H1 (cell line): ENCODE data around the gene HNRNPA1. TPM values are rescaled to one million over a fixed set of nuclear protein-coding genes. Genes with fewer than 3 reads are reported as not detected.

Source experiments
- CTCF ChIA-PET: fragments of 300-600 bp; sonication (Branson Sonifier 250); formaldehyde crosslinking; loops from one replicate; lab custom pipeline; 2021; ENCODE audit not compliant: partially characterized antibody; lab: Charles Lee
- POLR2A ChIA-PET: fragments of 300-600 bp; sonication (Branson Sonifier 250); formaldehyde crosslinking; loops from one replicate; lab custom pipeline; 2021; ENCODE audit warnings: inconsistent platforms; ENCODE audit not compliant: partially characterized antibody; lab: Charles Lee
- DNase-seq, 2 experiments: peaks; one replicate each; pipeline versions ENCODE4 v3.0.0 to v3.0.0-alpha.2; 2010 to 2022; ENCODE audit warnings: low spot score in 2 of 2, low read depth in 1 of 2, mixed read lengths in 1 of 2
- FAIRE-seq: peaks from 2 replicates; lab custom pipeline; 2011; peaks lifted over from hg19 to GRCh38; lab: Jason Lieb, UNC
- H2AFZ ChIP-seq: 2 replicates; pipeline ENCODE4 v1.8.1; 2012; ENCODE audit warnings: low read length, inconsistent platforms
- H2AK5ac ChIP-seq: 2 replicates; pipeline ENCODE4 v1.6.1; 2013; ENCODE audit warnings: low read depth, low read length
- H2BK120ac ChIP-seq: replicated peaks from 2 replicates; pipeline ENCODE3; 2013; ENCODE audit warnings: low read depth, low read length, inconsistent platforms
- H2BK12ac ChIP-seq: 2 replicates; pipeline ENCODE4 v1.6.1; 2013; ENCODE audit warnings: low read depth, low read length
- H2BK15ac ChIP-seq: 2 replicates; pipeline ENCODE4 v1.6.1; 2013; ENCODE audit warnings: low read length
- H2BK20ac ChIP-seq: 2 replicates; pipeline ENCODE4 v1.6.1; 2013; ENCODE audit warnings: low read length
- H2BK5ac ChIP-seq: 2 replicates; pipeline ENCODE4 v1.6.1; 2013; ENCODE audit warnings: low read depth, low read length
- H3K14ac ChIP-seq: 2 replicates; pipeline ENCODE4 v1.6.1; 2013; ENCODE audit warnings: inconsistent platforms; ENCODE audit not compliant: insufficient read length
- H3K18ac ChIP-seq: 2 replicates; pipeline ENCODE4 v1.6.1; 2013; ENCODE audit warnings: low read length; ENCODE audit errors: extremely low read depth
- H3K23ac ChIP-seq: 2 replicates; pipeline ENCODE4 v1.6.1; 2013; ENCODE audit warnings: inconsistent platforms; ENCODE audit not compliant: insufficient read length
- H3K23me2 ChIP-seq: 2 replicates; pipeline ENCODE4 v1.6.1; 2013; ENCODE audit warnings: low read depth, low read length
- H3K27ac ChIP-seq: 2 replicates; pipeline ENCODE4 v1.6.1; 2011; ENCODE audit warnings: low read depth, low read length, inconsistent platforms
- H3K27me3 ChIP-seq, 4 experiments: replicated peaks in 1 of 4; 1 replicate in 1 of 4; 2 replicates in 3 of 4; pipeline versions ENCODE4 v1.6.1 to v1.8.1; 2011 to 2013; ENCODE audit warnings: low read length in 3 of 4, mild to moderate bottlenecking in 3 of 4, inconsistent platforms in 2 of 4, mixed read lengths in 2 of 4, moderate library complexity in 1 of 4; ENCODE audit not compliant: control insufficient read depth in 3 of 4, insufficient read depth in 3 of 4; ENCODE audit errors: extremely low read depth in 1 of 4
- H3K36me3 ChIP-seq, 4 experiments: 2 replicates each; pipeline versions ENCODE4 v1.6.1 to v1.8.1; 2011 to 2013; ENCODE audit warnings: mild to moderate bottlenecking in 4 of 4, low read length in 3 of 4, moderate library complexity in 2 of 4, control low read depth in 1 of 4, inconsistent platforms in 1 of 4; ENCODE audit not compliant: insufficient read depth in 4 of 4, control insufficient read depth in 2 of 4
- H3K4ac ChIP-seq: replicated peaks from 2 replicates; pipeline ENCODE3; 2013; ENCODE audit warnings: low read length, low read depth, mixed read lengths, inconsistent platforms; ENCODE audit not compliant: insufficient read length
- H3K4me1 ChIP-seq, 4 experiments: replicated peaks in 1 of 4; 1 replicate in 1 of 4; 2 replicates in 3 of 4; pipeline versions ENCODE4 v1.6.1 to v1.8.1; 2011 to 2013; ENCODE audit warnings: low read length in 3 of 4, inconsistent platforms in 2 of 4, mixed read lengths in 1 of 4; ENCODE audit not compliant: insufficient read depth in 4 of 4, control insufficient read depth in 3 of 4
- H3K4me2 ChIP-seq, 2 experiments: 2 replicates each; pipeline versions ENCODE4 v1.6.1 to v1.8.1; 2011 to 2013; ENCODE audit warnings: low read depth in 2 of 2, low read length in 2 of 2, control low read depth in 1 of 2, inconsistent platforms in 1 of 2, mild to moderate bottlenecking in 1 of 2; ENCODE audit not compliant: insufficient read depth in 1 of 2
- H3K4me3 ChIP-seq, 4 experiments: fragments of 200-600, 300-600 bp in 1 of 4; sonication (generic), shearing (Covaris generic), sonication (Bioruptor Twin) in 1 of 4; 2 replicates each; pipeline versions ENCODE4 v1.5.1 to v1.8.1; 2011 to 2016; ENCODE audit warnings: low read length in 4 of 4, low read depth in 3 of 4, control low read depth in 2 of 4, inconsistent platforms in 2 of 4, mild to moderate bottlenecking in 2 of 4, mixed read lengths in 1 of 4, moderate library complexity in 1 of 4; ENCODE audit not compliant: insufficient read depth in 2 of 4; ENCODE audit errors: extremely low read depth in 1 of 4
- H3K56ac ChIP-seq: replicated peaks from 2 replicates; pipeline ENCODE3; 2013; ENCODE audit warnings: low read depth, mild to moderate bottlenecking, mixed read lengths, low read length, inconsistent platforms; ENCODE audit not compliant: insufficient read length
- H3K79me1 ChIP-seq: 2 replicates; pipeline ENCODE4 v1.6.1; 2013; ENCODE audit warnings: low read depth, low read length, control low read depth
- H3K79me2 ChIP-seq, 2 experiments: 2 replicates each; pipeline versions ENCODE4 v1.6.1 to v1.8.1; 2012 to 2013; ENCODE audit warnings: low read length in 2 of 2, mild to moderate bottlenecking in 2 of 2, inconsistent platforms in 1 of 2; ENCODE audit not compliant: insufficient read depth in 2 of 2, control insufficient read depth in 1 of 2
- H3K9ac ChIP-seq, 4 experiments: replicated peaks in 1 of 4; 1 replicate in 1 of 4; 2 replicates in 3 of 4; pipeline versions ENCODE4 v1.6.1 to v1.8.1; 2011 to 2013; ENCODE audit warnings: low read depth in 3 of 4, low read length in 3 of 4, control low read depth in 2 of 4, mild to moderate bottlenecking in 2 of 4, moderate library complexity in 2 of 4, inconsistent platforms in 1 of 4; ENCODE audit errors: extremely low read depth in 1 of 4
- H3K9me3 ChIP-seq, 2 experiments: 2 replicates each; pipeline versions ENCODE4 v1.6.1 to v1.8.1; 2012 to 2013; ENCODE audit warnings: mild to moderate bottlenecking in 2 of 2, moderate library complexity in 2 of 2, control low read depth in 1 of 2, inconsistent platforms in 1 of 2, low read depth in 1 of 2, low read length in 1 of 2, mixed read lengths in 1 of 2; ENCODE audit not compliant: insufficient read depth in 2 of 2
- H4K20me1 ChIP-seq, 2 experiments: replicated peaks in 1 of 2; 2 replicates each; pipeline versions ENCODE3 to v1.8.1; 2011 to 2013; ENCODE audit warnings: inconsistent platforms in 2 of 2, low read length in 2 of 2, mild to moderate bottlenecking in 1 of 2; ENCODE audit not compliant: insufficient read depth in 2 of 2, control insufficient read depth in 1 of 2
- H4K5ac ChIP-seq: 2 replicates; pipeline ENCODE4 v1.6.1; 2013; ENCODE audit warnings: low read length, low read depth, mixed read lengths, inconsistent platforms; ENCODE audit not compliant: insufficient read length
- H4K8ac ChIP-seq: 2 replicates; pipeline ENCODE4 v1.8.0; 2013; ENCODE audit warnings: mild to moderate bottlenecking, moderate library complexity, low read length, inconsistent platforms; ENCODE audit not compliant: insufficient read depth; ENCODE audit errors: extremely low read depth
- H4K91ac ChIP-seq: replicated peaks from 2 replicates; pipeline ENCODE3; 2013; ENCODE audit warnings: low read length, mixed read lengths, inconsistent platforms; ENCODE audit not compliant: insufficient read length
- CREB1 ChIP-seq: IDR thresholded peaks from 2 replicates; pipeline ENCODE4 v1.6.1; 2012; ENCODE audit warnings: inconsistent platforms
- FOSL1 ChIP-seq: IDR thresholded peaks from 2 replicates; pipeline ENCODE4 v1.6.1; 2011; ENCODE audit warnings: mild to moderate bottlenecking, low read depth, low read length, moderate library complexity; ENCODE audit not compliant: insufficient read depth
- PHF8 ChIP-seq: fragments of 200-600 bp; sonication (generic); conservative IDR thresholded peaks from 2 replicates; pipeline ENCODE4 v1.7.1; 2012; ENCODE audit warnings: low read depth, mild to moderate bottlenecking, inconsistent platforms, low read length, moderate library complexity
- SIX5 ChIP-seq: IDR thresholded peaks from 2 replicates; pipeline ENCODE4 v1.6.1; 2011; ENCODE audit warnings: mild to moderate bottlenecking, low read depth, low read length
- SUZ12 ChIP-seq: fragments of 200-600 bp; sonication (generic); IDR thresholded peaks from 2 replicates; pipeline ENCODE4 v1.6.1; 2012; ENCODE audit warnings: mild to moderate bottlenecking, inconsistent platforms, low read length, moderate library complexity, mixed read lengths
- WGBS, 2 experiments: shearing (Covaris generic) in 1 of 2; methylation state at CpG; one replicate each; pipeline versions ENCODE4 v1.1.6 to v1.1.7; 2013 to 2015; ENCODE audit warnings: low lambda C conversion rate in 2 of 2, mixed read lengths in 2 of 2, inconsistent platforms in 1 of 2, low coverage in 1 of 2, missing lambda C conversion rate in 1 of 2; ENCODE audit not compliant: insufficient replicate concordance in 2 of 2, insufficient coverage in 1 of 2, insufficient read length in 1 of 2; ENCODE audit errors: extremely low coverage in 1 of 2, missing lambda C conversion rate in 1 of 2; 5-methylcytosine and 5-hydroxymethylcytosine counted together
- polyA plus RNA-seq, 7 experiments: library from polyadenylated mRNA; depleted of rRNA in 3 of 7; stranded (reverse) in 5 of 7; unstranded in 2 of 7; fragments of >200 nt in 5 of 7; fragments of 200-250 nt in 2 of 7; gene quantifications; 1 replicate in 5 of 7; 2 replicates in 1 of 7; 4 replicates in 1 of 7; pipeline versions ENCODE4 v1.2.1 to v1.2.3, GENCODE V29; 2011 to 2013; ENCODE audit warnings: missing spikeins in 2 of 7, mixed read lengths in 2 of 7
- total RNA-seq: library from RNA; stranded (reverse); fragmentation: NEBNext Ultra II Directional; extraction: Animal tissue kit (Norgen Biotek cat#: 25700); gene quantifications from 2 replicates; pipeline ENCODE4 v1.2.1, GENCODE V29; 2021

Gene HNRNPA1
- total and polyA plus RNA-seq, 2 of the 8 experiments (the other 6 are each of a cell fraction or from before 2014, with no cell fraction given), result 835 to 2,738 TPM

GRCh38 chr12:54306925-54307741 lies 26.6 kb downstream of the HNRNPA1 start:
- Histone ChIP-seq H2BK120ac (no peak overlapping the region), H3K36me3 (no peaks in the 10 kb centered on the region), H3K4me1 (peaks cover 4 to 18% (median 12%) of the 10 kb centered on the region in 4 experiments), H2BK20ac (0 out of 2 replicates have a peak overlapping the region, but pooled peaks have one; percentile 66), H3K23ac (no peak overlapping the region), H2BK5ac (no peak overlapping the region), H2AFZ (0 out of 2 replicates have a peak overlapping the region, but pooled peaks have one; percentile 38), H3K9me3 (no peaks in the 10 kb centered on the region), H2BK12ac (no peak overlapping the region), H4K20me1 (no peaks in the 10 kb centered on the region), H3K79me1 (no peaks in the 10 kb centered on the region), H3K4me2 (no peak overlapping the region), H3K27ac (no peak overlapping the region), H3K79me2 (no peaks in the 10 kb centered on the region), H3K4ac (no peak overlapping the region), H4K8ac (no peak overlapping the region), H3K23me2 (no peaks in the 10 kb centered on the region), H4K5ac (no peak overlapping the region), H2BK15ac (0 out of 2 replicates have a peak overlapping the region, but pooled peaks have one; percentile 81), H3K27me3 (no peaks in the 10 kb centered on the region), H3K14ac (no peak overlapping the region), H2AK5ac (no peak overlapping the region), H3K18ac (no peak overlapping the region; the same call in 1 of the 2 replicates), H3K9ac (no peak overlapping the region), H4K91ac (no peak overlapping the region), H3K4me3 (no peak overlapping the region), H3K56ac (no peak overlapping the region)
- ChIA-PET POLR2A (interaction anchor here (0.6 to 6.5 kb wide), 12 partner anchors 12 to 55 kb away, joined by 3 to 56 read pairs (median 4); partner anchors contain the start of genes CBX5 and HNRNPA1), CTCF (interaction anchor here (0.8 to 34.6 kb wide), 14 partner anchors 8 to 97 kb away, joined by 3 to 618 read pairs (median 6); partner anchors contain the start of genes COPZ1 and NFE2)
- no peak for FAIRE-seq
- 86% methylated on average over 8 of the region's 8 CpGs; no CpG with 5 or more reads in 1 of the 2 experiments for WGBS, 2 experiments
- no peak for DNase-seq
- TF ChIP-seq FOSL1 (no peak), SUZ12 (no peak), PHF8 (no peak), SIX5 (no peak), CREB1 (no peak)
